T-helper 22 cell (primary cell): ENCODE measurements around the gene VIM.
"Not testable (repeated sequence)": the region's sequence is repeated elsewhere in the genome, so short reads cannot be mapped to it uniquely, and the experiment has no call there.

Experiments used
- DNase-seq: peaks from one replicate; pipeline ENCODE4 v3.0.0-alpha.2; 2020; ENCODE audit warnings: low read depth

VIM gene

DNA sequence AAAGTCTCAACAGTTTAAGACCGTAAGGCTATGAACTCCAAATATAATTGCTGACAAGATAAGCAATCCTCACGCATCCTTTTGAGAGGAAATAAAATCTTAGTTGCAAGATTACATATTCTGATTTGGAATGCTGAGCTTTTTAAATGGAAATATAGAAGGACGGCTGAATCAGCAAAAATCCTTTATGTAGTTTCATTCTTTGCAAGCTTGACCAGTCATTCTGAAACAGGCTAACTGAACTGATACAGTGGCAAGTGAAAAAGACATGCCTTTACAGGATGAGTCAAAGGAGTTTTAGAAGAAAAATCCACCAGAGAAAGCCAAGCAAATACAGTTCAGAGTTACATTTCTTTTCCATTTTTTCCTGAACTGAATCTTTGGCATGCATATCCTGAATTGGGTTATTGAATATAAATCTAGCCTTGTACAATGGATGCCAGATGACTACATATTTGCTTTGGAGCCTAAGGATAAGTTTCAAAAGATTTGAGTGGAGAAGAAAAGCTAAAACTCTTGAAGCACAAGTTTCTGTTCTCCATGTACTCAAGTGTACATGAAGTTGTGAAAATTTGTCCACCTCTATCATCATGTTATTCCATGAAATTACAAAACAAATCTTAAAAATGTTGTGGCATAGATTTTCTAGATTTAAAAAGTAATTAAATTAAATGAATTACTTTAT is 4.4 kb downstream of the VIM start:
- no peak for DNase-seq

DNA sequence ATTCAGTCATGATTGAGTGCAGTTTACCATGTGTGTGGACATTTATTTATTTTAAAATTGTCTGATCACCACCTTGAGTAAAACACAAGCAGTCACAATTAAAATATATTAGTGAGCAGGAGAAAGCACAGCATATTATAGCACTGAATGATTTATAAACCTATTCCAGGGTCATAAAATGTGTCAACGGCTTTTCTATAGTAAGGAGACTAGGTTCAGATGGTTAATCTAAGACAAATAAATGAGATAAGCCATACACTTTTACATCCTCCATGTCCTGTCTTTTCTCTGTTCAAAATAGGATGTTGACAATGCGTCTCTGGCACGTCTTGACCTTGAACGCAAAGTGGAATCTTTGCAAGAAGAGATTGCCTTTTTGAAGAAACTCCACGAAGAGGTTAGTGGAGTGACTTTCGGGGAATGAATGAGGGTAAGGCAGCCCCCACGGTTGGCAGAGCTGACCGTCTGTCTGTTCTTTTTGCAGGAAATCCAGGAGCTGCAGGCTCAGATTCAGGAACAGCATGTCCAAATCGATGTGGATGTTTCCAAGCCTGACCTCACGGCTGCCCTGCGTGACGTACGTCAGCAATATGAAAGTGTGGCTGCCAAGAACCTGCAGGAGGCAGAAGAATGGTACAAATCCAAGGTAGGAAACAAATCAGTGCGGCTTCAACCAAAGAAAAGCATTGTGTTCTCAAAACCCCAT is 5.4 kb downstream of the VIM start:
- DNase-seq = no peak

DNA sequence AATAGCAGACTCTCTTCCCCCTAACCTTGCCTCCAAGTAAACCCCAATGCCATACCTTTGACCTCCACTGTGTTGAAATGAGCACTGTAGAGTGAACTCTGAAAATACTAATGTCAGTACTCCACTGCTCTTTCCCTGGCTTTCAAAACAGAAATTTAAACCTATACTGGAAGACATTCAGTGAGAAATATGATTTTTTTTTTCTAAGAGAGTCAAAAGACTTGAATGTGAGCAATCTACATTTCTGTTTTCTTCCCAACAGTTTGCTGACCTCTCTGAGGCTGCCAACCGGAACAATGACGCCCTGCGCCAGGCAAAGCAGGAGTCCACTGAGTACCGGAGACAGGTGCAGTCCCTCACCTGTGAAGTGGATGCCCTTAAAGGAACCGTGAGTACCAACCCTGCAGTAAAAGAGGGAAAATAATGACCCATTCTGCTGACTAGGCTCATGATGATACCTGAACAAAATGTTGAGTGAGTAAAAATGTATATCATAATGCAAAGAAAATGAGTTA is 6.4 kb downstream of the VIM start:
- no peak for DNase-seq

DNA sequence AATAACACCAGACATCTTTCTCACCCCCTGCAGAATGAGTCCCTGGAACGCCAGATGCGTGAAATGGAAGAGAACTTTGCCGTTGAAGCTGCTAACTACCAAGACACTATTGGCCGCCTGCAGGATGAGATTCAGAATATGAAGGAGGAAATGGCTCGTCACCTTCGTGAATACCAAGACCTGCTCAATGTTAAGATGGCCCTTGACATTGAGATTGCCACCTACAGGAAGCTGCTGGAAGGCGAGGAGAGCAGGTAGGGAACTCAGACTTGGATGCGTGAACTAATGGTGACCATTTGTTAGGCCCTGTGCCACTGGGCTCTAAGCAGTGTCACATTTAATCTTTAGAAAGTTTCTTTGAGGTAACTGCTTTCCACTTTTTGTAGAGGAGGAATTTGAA is 7.1 kb downstream of the VIM start:
- DNase-seq = no peak

DNA sequence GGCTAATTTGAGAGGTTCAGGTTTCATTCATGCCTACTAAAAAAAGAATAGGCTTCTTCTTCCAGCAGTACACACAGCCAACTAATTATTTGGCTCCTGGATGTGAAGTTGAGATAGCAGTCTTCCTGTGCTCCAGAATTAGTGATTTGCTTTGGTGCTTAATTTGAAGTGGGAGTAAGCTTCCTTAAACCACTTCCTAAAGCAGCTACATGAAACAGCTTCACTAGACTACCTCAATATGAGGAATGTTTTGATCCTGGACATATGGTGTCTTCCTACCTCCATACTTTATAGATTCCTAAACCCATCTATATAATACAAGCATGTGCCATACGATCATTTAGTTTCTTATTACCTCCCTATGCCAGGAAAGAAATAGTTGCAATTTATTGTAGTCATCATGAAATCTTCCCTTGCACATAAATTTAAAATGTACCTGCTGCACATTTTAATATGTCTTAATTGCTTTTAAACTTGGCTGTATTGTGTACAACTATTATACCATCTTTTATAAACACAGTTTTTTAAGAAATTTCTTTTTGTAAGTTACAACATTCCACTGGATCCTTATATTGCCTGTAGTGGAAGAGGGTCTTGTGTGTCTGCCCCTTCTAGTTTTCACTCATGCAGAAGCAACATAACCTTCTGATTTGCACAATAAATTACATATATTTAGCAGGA is 8.6 kb downstream of the VIM start:
- DNase-seq = no peak

DNA sequence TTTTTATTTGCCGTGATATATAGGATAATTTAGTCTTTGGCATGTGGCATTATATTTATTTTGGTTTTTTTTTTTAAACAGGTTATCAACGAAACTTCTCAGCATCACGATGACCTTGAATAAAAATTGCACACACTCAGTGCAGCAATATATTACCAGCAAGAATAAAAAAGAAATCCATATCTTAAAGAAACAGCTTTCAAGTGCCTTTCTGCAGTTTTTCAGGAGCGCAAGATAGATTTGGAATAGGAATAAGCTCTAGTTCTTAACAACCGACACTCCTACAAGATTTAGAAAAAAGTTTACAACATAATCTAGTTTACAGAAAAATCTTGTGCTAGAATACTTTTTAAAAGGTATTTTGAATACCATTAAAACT is 9.1 kb downstream of the VIM start:
- no peak for DNase-seq

DNA sequence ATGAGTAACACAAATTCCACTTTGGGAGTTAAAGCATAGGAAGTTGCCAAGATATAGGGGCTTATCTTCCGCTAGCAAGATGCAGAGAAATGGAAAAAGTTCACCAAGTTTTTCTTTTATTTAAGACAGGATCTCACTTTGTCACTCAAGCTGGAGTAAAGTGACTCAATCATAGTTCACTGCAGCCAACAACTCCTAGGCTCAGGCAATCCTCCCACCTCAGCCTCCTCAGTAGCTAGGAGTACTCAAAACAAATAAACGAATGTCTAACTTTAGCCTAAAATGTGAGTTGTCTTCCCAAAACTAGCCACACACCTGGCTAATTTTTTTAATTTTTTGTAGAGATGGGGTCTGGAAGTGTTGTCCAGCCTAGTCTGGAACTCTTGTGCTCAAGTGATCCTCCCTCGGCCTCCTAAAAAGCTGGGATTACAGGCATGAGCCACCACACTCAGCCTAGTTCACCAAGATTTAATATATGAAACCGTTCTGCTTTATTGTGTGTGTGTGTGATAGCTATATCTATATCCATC is 9.9 kb downstream of the VIM start:
- DNase-seq = no peak

DNA sequence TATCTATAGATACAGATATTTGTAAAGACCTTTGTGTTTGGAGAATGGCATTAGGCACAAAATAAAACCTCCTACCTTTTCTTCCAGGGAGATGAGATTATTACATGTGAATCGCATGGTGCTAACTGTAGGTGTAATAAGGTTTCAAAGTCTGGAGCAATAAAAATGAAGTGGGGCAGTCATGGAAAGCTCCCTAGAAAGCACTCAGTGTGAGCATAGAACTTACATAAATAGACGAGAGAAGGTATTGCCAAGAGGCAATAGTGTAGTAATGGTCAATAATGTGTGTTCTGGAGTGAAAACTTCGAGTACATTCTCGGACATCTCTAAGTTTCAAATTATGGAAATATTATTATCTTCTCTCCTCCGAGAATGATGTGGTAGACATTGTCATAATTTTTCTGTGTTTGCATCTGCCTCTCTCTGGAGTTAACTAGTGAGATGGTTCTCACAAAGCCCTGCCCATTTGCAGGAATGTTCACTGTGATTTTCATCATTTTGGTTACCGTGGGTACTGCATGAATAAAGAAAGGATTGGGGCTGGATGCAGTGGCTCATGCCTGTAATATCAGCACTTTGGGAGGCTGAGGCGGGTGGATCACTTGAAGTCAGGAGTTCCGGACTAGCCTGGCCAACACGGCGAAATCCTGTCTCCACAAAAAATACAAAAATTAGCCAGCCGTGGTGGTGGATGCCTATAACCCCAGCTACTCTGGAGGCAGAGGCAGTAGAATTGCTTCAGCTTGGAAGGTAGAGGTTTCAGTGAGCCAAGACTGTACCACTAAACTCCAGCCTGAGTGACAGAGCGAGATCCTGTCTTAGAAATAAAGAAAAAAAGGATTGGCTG is 10.6 kb downstream of the VIM start:
- no peak for DNase-seq

DNA sequence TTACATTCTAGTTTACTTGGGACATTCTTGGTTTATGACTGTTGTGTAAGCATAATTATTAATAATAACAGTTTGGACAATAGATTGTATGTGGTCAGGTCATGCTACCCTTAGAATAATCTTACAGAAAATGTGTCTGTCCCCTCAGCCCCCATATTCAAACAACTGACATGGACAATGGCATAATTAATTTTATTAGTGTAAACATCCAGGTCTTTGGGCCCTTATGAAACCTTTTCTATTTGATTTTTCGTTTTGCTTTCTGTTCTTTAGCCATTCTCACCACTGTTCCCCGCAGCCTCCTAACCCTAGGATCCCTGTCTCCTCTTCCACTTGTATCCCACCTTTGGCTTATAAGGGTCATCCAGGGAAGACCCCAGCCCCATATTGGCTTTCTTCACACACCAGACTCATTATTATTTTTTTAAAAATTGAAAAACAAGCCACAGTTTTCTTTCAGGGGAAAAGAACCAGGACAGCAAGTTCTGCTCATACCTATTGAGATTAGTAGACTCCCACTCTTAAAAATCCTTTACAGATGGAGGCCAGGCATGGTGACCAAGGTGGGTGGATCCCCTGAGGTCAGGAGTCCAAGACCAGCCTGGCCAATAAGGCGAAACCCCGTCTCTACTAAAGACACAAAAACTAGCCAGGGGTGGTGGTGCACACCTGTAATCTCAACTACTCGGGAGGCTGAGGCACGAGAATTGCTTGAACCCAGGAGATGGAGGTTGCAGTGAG is 11.5 kb downstream of the VIM start:
- DNase-seq = no peak

DNA sequence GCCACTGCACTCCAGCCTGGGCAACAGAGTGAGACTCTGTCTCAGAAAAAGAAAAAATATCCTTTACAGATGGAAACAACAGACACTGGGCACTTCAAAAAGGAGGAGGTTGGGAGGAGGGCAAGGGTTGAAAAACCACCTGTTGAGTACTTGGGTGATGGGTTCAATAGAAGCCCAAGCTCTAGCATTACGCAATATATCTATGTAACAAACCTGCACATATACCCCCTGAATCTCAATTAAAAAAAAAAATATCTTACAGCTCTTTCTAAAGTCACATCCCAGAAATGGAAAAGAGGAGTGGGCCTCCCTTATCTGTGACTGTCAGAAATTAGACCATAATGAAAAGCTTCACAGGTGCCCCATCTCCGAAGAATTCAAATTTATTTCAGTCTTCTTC is 12.1 kb downstream of the VIM start:
- DNase-seq = no peak

DNA sequence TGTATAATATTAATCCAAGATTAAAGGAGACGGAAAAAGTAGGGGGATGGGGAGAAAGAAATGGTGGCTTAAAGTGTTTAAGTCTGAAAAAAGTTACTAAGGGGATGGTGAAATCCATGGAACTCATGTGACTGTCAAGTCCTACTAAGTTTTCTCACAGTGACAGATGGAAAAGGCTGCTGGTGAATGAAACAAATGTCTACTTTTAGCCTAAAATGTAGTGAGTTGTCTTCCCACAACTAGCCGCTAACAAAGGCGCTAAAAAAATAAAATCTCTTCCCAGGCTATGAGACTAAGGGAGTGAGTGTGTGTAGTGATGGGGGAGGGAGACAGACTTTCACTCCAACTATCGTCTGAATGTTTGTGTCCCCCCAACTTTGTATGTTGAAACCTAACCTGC is 12.6 kb downstream of the VIM start:
- no peak for DNase-seq

DNA sequence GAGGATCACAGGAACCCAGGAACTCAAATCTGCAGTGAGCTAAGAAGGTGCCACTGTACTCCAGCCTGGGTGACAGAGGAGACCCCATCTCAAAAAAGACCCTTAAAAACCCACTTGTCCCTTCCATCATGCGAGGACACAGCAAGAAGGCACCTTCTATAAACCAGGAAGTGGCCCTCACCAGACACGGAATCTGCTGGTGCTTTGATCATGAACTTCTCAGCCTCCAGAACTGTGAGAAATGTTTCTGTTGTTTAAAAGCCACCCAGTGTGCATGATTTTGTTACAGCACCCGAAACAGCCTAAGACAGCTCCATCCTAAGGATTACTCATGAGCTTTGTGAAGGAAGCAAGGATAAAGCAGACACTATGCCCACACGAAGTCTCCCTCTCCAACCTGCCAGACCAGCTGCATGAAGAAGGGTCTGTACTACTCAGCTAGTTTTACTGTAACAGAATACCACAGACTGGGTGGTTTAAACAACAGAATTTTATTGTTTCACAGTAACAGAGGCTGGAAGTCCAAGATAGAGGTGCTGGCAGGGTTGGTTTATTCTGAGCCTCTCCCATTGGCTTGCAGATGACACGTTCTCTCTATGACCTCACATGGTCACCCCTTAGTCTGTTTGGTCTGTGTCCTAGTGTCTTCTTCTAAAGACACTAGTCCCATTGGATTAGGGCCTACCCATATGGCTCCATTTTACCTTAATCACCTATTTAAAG is 13.7 kb downstream of the VIM start:
- DNase-seq = no peak

DNA sequence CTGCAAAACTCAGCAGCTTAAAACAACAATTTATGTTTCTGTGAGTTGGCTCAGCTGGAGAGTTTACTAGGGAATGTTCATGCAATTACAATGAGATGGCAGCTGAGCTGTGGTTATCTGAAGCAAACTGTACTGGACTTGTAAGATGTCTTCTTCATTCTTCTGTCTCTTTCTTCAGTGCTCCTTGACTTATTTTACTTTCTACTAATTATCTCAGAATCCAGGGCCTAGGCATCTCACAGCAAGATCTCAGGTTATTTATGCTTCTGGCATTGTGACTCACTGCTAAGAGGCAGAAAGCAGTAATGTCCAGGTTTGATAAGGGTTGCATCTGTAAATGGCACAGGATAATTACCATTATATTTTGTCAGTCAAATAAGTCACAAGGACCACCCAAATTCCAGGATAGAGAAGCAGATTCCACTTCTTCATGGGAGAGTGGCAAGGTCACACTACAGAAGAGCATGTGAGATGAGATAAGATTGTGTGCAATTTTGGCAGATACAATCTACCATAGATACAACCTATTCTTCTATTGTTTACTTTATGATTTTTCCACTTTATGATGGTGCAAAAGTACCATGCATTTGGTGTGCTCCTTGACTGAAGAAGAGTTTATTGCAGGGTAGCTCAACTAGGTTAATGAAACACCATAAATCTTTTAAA is 16.8 kb downstream of the VIM start:
- no peak for DNase-seq

DNA sequence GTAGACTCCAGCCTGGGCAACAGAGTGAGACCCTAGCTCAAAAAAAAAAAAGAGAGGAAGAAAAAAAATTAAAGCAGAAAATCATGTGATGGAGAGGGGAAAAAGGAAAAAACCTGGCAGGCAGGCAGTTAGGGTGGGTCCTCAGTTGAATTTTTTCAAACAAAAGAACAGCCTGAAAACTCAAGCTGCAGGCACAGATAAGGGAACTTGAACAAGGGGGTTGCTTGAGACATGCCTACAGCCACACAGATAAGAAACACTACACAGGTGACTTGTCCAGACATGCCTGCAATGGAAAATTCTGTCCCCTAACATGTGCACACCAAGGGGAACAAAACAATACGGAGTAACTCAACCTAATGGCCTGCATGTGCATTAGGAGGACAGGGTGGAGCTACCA is 19.2 kb downstream of the VIM start:
- DNase-seq = no peak

DNA sequence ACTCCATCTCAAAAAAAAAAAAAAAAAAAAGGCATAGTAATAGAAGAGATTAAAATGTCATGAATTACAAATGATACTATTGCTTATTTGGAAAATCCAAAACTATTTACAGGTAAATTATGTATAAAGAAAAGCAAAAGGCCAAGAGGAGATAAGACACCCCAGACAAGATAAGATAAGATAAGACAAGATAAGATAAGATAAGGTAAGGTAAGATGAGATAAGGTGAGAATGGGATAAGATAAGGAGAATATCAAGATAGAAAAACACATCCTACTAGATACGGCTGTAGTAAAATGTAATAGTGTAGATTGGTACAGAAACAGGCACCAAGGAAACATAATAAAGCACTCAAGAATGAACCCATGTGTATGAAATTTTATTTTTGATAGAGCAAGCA is 20.9 kb downstream of the VIM start:
- no peak for DNase-seq

DNA sequence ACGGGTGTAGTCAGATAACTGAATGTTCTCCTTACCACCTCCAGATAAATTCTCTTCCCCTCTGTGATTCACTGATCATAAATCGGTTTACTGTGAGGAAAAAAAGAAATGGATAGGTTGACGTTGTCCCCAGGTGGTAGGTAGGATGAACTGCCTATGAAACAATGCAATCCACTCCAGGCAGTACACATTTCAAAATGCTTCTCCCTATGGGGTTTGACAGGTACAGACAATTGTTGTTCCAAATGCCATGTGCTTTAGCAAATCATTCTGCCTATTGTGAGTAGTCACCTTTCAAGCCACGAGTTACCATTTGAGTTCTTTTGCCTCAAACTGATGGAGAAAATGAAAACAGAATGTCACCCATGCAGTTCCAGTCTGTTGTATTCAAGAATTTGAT is 21.8 kb downstream of the VIM start:
- no peak for DNase-seq

DNA sequence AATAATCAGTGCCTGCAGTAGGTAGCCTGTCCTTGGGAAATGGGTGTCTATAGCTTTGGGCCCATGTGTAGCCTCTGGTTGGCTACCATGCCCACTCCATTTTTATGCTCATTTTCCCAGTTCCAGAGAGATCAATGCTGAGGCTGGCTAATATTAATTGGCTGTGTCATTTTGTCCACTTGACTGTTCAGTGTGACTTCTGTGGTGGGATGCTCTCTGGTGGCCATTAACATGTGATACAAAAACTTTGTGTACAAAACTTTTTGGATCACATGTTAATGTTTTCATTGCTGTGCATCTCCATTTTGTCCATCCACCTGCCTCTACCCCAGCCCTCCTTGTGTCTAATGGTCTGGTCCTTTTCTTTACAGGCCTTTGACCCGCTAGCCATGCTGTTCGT is 22.7 kb downstream of the VIM start:
- no peak for DNase-seq

DNA sequence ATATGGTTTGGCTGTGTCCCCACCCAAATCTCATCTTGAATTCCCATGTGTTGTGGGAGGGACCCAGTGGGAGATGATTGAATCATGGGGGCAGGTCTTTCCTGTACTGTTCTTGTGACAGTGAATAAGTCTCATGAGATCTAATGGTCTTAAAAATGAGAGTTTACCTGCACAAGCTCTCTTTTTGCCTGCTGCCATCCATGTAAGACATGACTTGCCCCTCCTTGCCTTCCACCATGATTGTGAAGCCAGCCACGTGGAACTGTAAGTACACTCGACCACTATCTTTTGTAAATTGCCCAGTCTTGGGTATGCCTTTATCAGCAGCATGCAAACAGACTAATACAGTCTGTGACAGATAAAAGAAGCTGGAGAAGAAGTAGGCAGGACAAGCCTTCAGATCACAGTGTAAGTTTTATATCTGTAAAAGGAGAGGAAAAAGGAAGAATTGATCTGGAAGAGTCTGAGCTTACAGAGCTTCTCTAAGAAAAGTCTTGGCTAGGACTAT is 26.6 kb downstream of the VIM start:
- not testable (repeated sequence) for DNase-seq

DNA sequence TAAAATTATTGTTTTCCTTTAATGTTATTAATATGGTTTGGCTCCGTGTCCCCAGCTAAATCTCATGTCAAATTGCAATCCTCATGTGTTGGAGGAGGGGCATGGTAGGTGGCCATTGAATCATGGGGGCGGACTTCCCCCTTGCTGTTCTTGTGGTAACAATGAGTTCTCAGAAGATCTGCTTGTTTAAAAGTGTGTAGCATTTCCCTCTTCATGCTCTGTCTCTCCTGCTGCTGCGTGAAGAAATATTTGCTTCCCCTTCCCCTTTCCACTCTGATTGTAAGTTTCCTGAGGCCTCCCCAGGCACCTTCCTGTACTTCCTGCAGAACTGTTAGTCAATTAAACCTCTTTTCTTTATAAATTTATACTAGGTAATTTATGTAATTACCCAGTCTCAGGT is 27.5 kb downstream of the VIM start:
- DNase-seq = no peak

DNA sequence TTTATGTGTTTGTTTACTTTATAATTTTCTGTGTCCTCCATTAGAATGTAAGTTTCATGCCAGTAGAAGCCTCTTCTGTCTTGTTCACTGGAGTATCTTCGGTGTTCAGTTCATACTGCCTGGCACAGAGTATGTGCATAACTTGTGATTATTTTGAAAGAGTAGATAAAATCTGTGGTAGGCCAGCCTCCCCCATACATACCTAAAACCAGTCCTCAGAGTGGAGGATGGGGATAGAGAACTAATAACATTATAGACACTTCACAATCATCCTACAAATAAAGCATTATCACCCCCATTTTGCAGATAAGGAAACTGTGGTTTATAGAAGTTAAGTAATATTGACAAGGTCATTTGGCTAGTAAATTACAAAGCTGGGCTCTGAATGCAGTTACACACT is 28.0 kb downstream of the VIM start:
- DNase-seq = no peak
